ENCODE results near the gene PRICKLE2. TPM values are rescaled to one million over a fixed set of nuclear protein-coding genes. Genes with fewer than 3 reads are reported as not detected.

Gene PRICKLE2
- total RNA-seq, 1 donor from 2014 or later: 5.3 TPM

- H3K9me3 Mint-ChIP-seq (ENCODE audit: unreplicated experiment): no peaks in the 10 kb centered on the region
- H3K27ac Mint-ChIP-seq (ENCODE audit: unreplicated experiment): no peak overlapping the region
- peaks cover 7% of the 10 kb centered on the region for H3K36me3 Mint-ChIP-seq (ENCODE audit: low read depth, unreplicated experiment)
- TF ChIP-seq, protein P1, sequence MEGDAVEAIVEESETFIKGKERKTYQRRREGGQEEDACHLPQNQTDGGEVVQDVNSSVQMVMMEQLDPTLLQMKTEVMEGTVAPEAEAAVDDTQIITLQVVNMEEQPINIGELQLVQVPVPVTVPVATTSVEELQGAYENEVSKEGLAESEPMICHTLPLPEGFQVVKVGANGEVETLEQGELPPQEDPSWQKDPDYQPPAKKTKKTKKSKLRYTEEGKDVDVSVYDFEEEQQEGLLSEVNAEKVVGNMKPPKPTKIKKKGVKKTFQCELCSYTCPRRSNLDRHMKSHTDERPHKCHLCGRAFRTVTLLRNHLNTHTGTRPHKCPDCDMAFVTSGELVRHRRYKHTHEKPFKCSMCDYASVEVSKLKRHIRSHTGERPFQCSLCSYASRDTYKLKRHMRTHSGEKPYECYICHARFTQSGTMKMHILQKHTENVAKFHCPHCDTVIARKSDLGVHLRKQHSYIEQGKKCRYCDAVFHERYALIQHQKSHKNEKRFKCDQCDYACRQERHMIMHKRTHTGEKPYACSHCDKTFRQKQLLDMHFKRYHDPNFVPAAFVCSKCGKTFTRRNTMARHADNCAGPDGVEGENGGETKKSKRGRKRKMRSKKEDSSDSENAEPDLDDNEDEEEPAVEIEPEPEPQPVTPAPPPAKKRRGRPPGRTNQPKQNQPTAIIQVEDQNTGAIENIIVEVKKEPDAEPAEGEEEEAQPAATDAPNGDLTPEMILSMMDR (IDR thresholded peaks at IDR 0.05; ENCODE audit: unreplicated experiment): no peak
- no peak overlapping the region for H3K4me3 Mint-ChIP-seq (ENCODE audit: unreplicated experiment)
- no peak for DNase-seq (ENCODE audit: low spot score)
- peaks cover 3% of the 10 kb centered on the region for H3K27me3 Mint-ChIP-seq (ENCODE audit: unreplicated experiment)
- H3K4me1 Mint-ChIP-seq (ENCODE audit: unreplicated experiment): peaks cover 8% of the 10 kb centered on the region
These were observed 110.6 kb downstream of the PRICKLE2 start for GRCh38 chr3:64114651-64115050.

GRCh38 chr3:64111872-64112271 is 113.4 kb downstream of the PRICKLE2 start:
- H3K4me3 Mint-ChIP-seq (ENCODE audit: unreplicated experiment): no peak overlapping the region
- TF ChIP-seq, protein P1 (IDR thresholded peaks at IDR 0.05; ENCODE audit: unreplicated experiment): no peak
- H3K9me3 Mint-ChIP-seq (ENCODE audit: unreplicated experiment): no peaks in the 10 kb centered on the region
- no peaks in the 10 kb centered on the region for H3K27me3 Mint-ChIP-seq (ENCODE audit: unreplicated experiment)
- DNase-seq (ENCODE audit: low spot score): no peak
- H3K4me1 Mint-ChIP-seq (ENCODE audit: unreplicated experiment): peaks cover 8% of the 10 kb centered on the region
- H3K36me3 Mint-ChIP-seq (ENCODE audit: low read depth, unreplicated experiment): peaks cover 7% of the 10 kb centered on the region
- no peak overlapping the region for H3K27ac Mint-ChIP-seq (ENCODE audit: unreplicated experiment)

DNA sequence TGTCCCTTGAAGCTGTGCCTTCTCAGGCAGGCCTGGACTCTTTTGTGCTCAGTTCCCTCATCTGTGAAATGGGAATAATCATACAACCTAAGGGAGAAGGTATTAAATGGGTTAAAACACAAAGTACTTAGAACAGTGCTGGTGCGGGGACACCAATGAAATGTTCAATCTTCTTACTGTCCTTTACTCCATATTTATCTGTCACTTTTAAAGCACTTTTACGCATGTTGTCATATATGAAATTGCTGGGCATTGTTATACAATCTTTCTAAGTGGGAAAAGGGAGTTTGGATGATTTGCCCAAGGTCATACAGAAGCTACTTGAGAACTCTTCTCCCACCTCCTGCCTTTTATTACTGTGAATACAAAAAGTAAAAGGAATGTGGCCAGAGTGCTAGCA is 114.2 kb downstream of the PRICKLE2 start:
- Mint-ChIP-seq H3K4me3 (ENCODE audit: unreplicated experiment) (no peak overlapping the region), H3K27me3 (ENCODE audit: unreplicated experiment) (no peaks in the 10 kb centered on the region), H3K36me3 (ENCODE audit: low read depth, unreplicated experiment) (peaks cover 7% of the 10 kb centered on the region), H3K9me3 (ENCODE audit: unreplicated experiment) (no peaks in the 10 kb centered on the region), H3K27ac (ENCODE audit: unreplicated experiment) (no peak overlapping the region), H3K4me1 (ENCODE audit: unreplicated experiment) (peaks cover 8% of the 10 kb centered on the region)
- TF ChIP-seq, protein P1 (IDR thresholded peaks at IDR 0.05; ENCODE audit: unreplicated experiment): no peak
- no peak for DNase-seq (ENCODE audit: low spot score)

DNA sequence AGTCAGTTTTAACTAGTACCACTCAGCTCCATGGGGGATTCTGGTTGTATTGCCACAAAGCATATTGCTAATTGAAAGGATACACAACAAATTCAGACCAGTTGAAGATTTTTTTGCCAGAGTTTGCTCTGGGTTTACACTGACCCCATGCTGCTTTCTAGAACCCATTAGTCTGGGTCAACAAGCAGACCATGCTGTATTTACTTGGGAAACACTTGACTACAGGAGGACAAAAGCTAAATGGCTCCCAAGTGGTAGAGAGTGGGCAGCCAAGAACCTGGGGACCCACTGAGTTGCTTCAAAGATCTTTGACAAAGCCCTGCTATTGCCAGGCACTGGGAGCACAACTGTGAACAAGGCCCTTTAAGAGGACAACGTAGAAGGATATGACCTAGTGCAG is 115.2 kb downstream of the PRICKLE2 start:
- Mint-ChIP-seq H3K4me3 (ENCODE audit: unreplicated experiment) (no peak overlapping the region), H3K4me1 (ENCODE audit: unreplicated experiment) (peaks cover 8% of the 10 kb centered on the region), H3K27ac (ENCODE audit: unreplicated experiment) (no peak overlapping the region), H3K9me3 (ENCODE audit: unreplicated experiment) (no peaks in the 10 kb centered on the region), H3K27me3 (ENCODE audit: unreplicated experiment) (no peaks in the 10 kb centered on the region), H3K36me3 (ENCODE audit: low read depth, unreplicated experiment) (peaks cover 7% of the 10 kb centered on the region)
- TF ChIP-seq, protein P1 (IDR thresholded peaks at IDR 0.05; ENCODE audit: unreplicated experiment): no peak
- DNase-seq (ENCODE audit: low spot score): no peak

DNA sequence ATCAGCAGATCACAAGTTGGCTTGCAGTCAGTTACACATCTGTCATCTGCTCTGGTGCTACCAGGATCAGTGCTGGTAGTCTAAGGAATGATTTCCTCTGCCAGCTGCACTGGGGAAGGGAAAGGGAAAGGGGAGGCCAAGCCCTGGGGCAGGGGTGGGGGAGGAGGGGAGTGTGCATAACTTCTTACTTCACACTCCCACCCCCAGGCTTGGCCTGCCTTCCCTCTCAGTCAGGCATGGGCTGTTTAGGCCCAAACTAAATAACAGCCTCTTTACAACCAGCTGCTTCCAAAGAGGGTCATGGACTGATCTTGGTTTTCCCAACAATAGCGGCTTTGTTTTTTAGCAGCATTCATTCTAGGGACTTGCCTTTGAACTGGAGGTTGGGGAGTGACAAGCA is 115.8 kb downstream of the PRICKLE2 start:
- no peak for DNase-seq (ENCODE audit: low spot score)
- Mint-ChIP-seq H3K4me1 (ENCODE audit: unreplicated experiment) (peaks cover 8% of the 10 kb centered on the region), H3K27ac (ENCODE audit: unreplicated experiment) (no peak overlapping the region), H3K27me3 (ENCODE audit: unreplicated experiment) (no peaks in the 10 kb centered on the region), H3K9me3 (ENCODE audit: unreplicated experiment) (no peaks in the 10 kb centered on the region), H3K4me3 (ENCODE audit: unreplicated experiment) (no peak overlapping the region), H3K36me3 (ENCODE audit: low read depth, unreplicated experiment) (peaks cover 7% of the 10 kb centered on the region)
- TF ChIP-seq, protein P1 (IDR thresholded peaks at IDR 0.05; ENCODE audit: unreplicated experiment): no peak
